MM.1S (cell line): ENCODE results near the gene DSCAML1.

ENCODE experiments used
- CTCF ChIP-seq: fragments of 300-600 bp; sonication (generic); IDR thresholded peaks from 2 replicates; pipeline ENCODE4 v1.5.1; 2016; ENCODE audit warnings: antibody characterized with exemption, low read length, mixed read lengths
- EZH2 ChIP-seq: fragments of 300-600 bp; sonication (generic); optimal IDR thresholded peaks from 2 replicates; pipeline ENCODE3; 2017; ENCODE audit warnings: low read depth, mild to moderate bottlenecking, antibody characterized with exemption, low read length, mixed read lengths
- EZH2phosphoT487 ChIP-seq: fragments of 300-600 bp; sonication (generic); IDR thresholded peaks from 2 replicates; pipeline ENCODE4 v1.6.1; 2018; ENCODE audit warnings: antibody characterized with exemption, low read length

- TF ChIP-seq CTCF (no peak), EZH2phosphoT487 (no peak), EZH2 (no peak)
Observed at GRCh38 chr11:117747892-117748291, 49.1 kb downstream of the DSCAML1 start.
